Cardiac fibroblast (primary cell): Measurements from ENCODE around the gene PLEKHH2.
A peak's percentile ranks its signal among the peaks of the same experiment; 100 is the strongest.
"Not testable (repeated sequence)": the region's sequence is repeated elsewhere in the genome, so short reads cannot be mapped to it uniquely, and the experiment has no call there.

Experiments
- DNase-seq, 2 donors: peaks; one replicate each; pipeline versions ENCODE4 v3.0.0 to v3.0.0-alpha.2; 2010; ENCODE audit warnings: low read depth in 2 of 2
- H3K4me3 ChIP-seq, 2 donors: replicated peaks in 1 of 2; 1 replicate in 1 of 2; 2 replicates in 1 of 2; pipeline ENCODE4 v1.5.1; 2011; ENCODE audit warnings: low read depth in 2 of 2, low read length in 2 of 2, mild to moderate bottlenecking in 2 of 2, moderate library complexity in 1 of 2
- CTCF ChIP-seq: IDR thresholded peaks from one replicate; pipeline ENCODE4 v1.5.1; 2011; ENCODE audit warnings: low read depth, mild to moderate bottlenecking, low read length, inconsistent platforms

PLEKHH2 gene

GRCh38 chr2:43616967-43617680, 19.9 kb upstream of the PLEKHH2 start:
- TF ChIP-seq CTCF: no peak
- peak in 1 of 2 donors; percentile 62 for DNase-seq
- no peak overlapping the region for H3K4me3 ChIP-seq

- TF ChIP-seq CTCF: no peak
- DNase-seq: no peak
- H3K4me3 ChIP-seq: no peak overlapping the region
Observed at GRCh38 chr2:43619511-43619910, 17.5 kb upstream of the PLEKHH2 start.

- H3K4me3 ChIP-seq: no peak overlapping the region
- TF ChIP-seq CTCF: no peak
- DNase-seq: peak; percentile 31 to 36
Observed at GRCh38 chr2:43622931-43623451, 14.1 kb upstream of the PLEKHH2 start.

GRCh38 chr2:43631618-43632317, 5.3 kb upstream of the PLEKHH2 start:
- no peak for TF ChIP-seq CTCF
- no peak for DNase-seq
- no peak overlapping the region for H3K4me3 ChIP-seq

- no peak for TF ChIP-seq CTCF
- DNase-seq: peak; percentile 83 to 87
- no peak overlapping the region for H3K4me3 ChIP-seq
Observed at GRCh38 chr2:43634604-43635306, 2.3 kb upstream of the PLEKHH2 start.

- not testable (repeated sequence) for H3K4me3 ChIP-seq, DNase-seq
Observed at GRCh38 chr2:43636153-43636552, 907 bp upstream of the PLEKHH2 start.

GRCh38 chr2:43636621-43637020, 439 bp upstream of the PLEKHH2 start:
- TF ChIP-seq CTCF: no peak

More at GRCh38 chr2:43636621-43637020, 439 bp upstream of the PLEKHH2 start:
- H3K4me3 ChIP-seq: peak overlapping the region; percentile 69 to 78
- no peak for DNase-seq
